ENCODE results near the gene INTS14.

Gene INTS14

GRCh38 chr15:65532738-65533051, 78.2 kb downstream of the INTS14 start:
- no peak for DNase-seq (ENCODE audit: low read depth in 2 of 2)

GRCh38 chr15:65530318-65531111, 80.4 kb downstream of the INTS14 start, which contains the start of gene HACD3:
HACD3 (plus strand) TSS chr15:65530463; CDS start chr15:65530632, 169 bp downstream.
- DNase-seq (ENCODE audit: low read depth in 2 of 2), result peak; percentile 89 to 91

GRCh38 chr15:65529762-65530317, 81.1 kb downstream of the INTS14 start:
- DNase-seq (ENCODE audit: low read depth in 2 of 2), result no peak

All from activated CD4-positive, alpha-beta T cell treated with anti-CD3 and anti-CD28 coated beads for 24 hours (primary cell).